K562 (cell line): ENCODE results near the gene MFAP5. TPM values are rescaled to one million over a fixed set of nuclear protein-coding genes. Genes with fewer than 3 reads are reported as not detected.

Experiments used
- ARNT ChIP-seq, 2 experiments: fragments of 450-650 bp; IDR thresholded peaks; 2 replicates each; pipeline ENCODE4 v1.6.1; 2016; ENCODE audit warnings: mild to moderate bottlenecking in 1 of 2
- CC2D1A ChIP-seq: fragments of 450-650 bp; IDR thresholded peaks from 2 replicates; pipeline ENCODE4 v1.6.1; 2017; ENCODE audit warnings: mild to moderate bottlenecking
- DNMT1 ChIP-seq: fragments of 450-650 bp; IDR thresholded peaks from 2 replicates; pipeline ENCODE4 v1.6.1; 2016; ENCODE audit warnings: antibody characterized with exemption, mild to moderate bottlenecking
- FOS ChIP-seq: IDR thresholded peaks from 3 replicates; pipeline ENCODE4 v1.6.1; 2011; ENCODE audit not compliant: insufficient read length; ENCODE audit errors: extremely low read depth
- FOXM1 ChIP-seq, 2 experiments: fragments of 450-650 bp in 1 of 2; sonication (generic) in 1 of 2; formaldehyde crosslinking in 1 of 2; IDR thresholded peaks; 2 replicates each; pipeline versions ENCODE4 v1.6.1 to v1.9.0; 2017 to 2022; ENCODE audit warnings: low read depth in 2 of 2, mild to moderate bottlenecking in 2 of 2, missing genetic modification reagents in 1 of 2, moderate library complexity in 1 of 2
- HOXB6 ChIP-seq: fragments of 250-450 bp; sonication (Bioruptor Pico); IDR thresholded peaks from 2 replicates; pipeline ENCODE4 v1.5.1; 2022; ENCODE audit warnings: mild to moderate bottlenecking, borderline replicate concordance
- KLF6 ChIP-seq: fragments of 250-450 bp; sonication (Bioruptor Pico); IDR thresholded peaks from 2 replicates; pipeline ENCODE4 v1.4.0; 2020; ENCODE audit warnings: mild to moderate bottlenecking, moderate library complexity, borderline replicate concordance
- NUFIP1 ChIP-seq: fragments of 450-650 bp; IDR thresholded peaks from 2 replicates; pipeline ENCODE4 v1.6.1; 2018; ENCODE audit not compliant: partially characterized antibody
- PHTF2 ChIP-seq: fragments of 250-450 bp; sonication (Bioruptor Pico); IDR thresholded peaks from 2 replicates; pipeline ENCODE4 v1.5.0; 2021; ENCODE audit warnings: mild to moderate bottlenecking
- TBL1XR1 ChIP-seq, 2 experiments: IDR thresholded peaks; 2 replicates each; pipeline ENCODE4 v1.6.1; 2012; ENCODE audit warnings: improper control_type of control experiment in 2 of 2, low read length in 2 of 2, mild to moderate bottlenecking in 1 of 2
- ZBTB17 ChIP-seq: fragments of 450-650 bp; formaldehyde crosslinking; IDR thresholded peaks from 2 replicates; pipeline ENCODE4 v1.4.0; 2020; ENCODE audit warnings: mild to moderate bottlenecking
- ZNF134 ChIP-seq: fragments of 250-450 bp; sonication (Bioruptor Pico); conservative IDR thresholded peaks from 2 replicates; pipeline ENCODE4 v1.4.0; 2020
- ZNF23 ChIP-seq: fragments of 250-450 bp; sonication (Bioruptor Pico); IDR thresholded peaks from 2 replicates; pipeline ENCODE4 v1.4.0; 2020; ENCODE audit warnings: mild to moderate bottlenecking
- ZNF445 ChIP-seq: fragments of 250-450 bp; sonication (Bioruptor Pico); IDR thresholded peaks from 2 replicates; pipeline ENCODE4 v1.4.0; 2020; ENCODE audit warnings: low read depth, mild to moderate bottlenecking, moderate library complexity
- ZNF589 ChIP-seq: fragments of 200-800 bp; sonication (Bioruptor generic); IDR thresholded peaks from 2 replicates; pipeline ENCODE4 v1.6.1; 2016; ENCODE audit warnings: low read depth, missing genetic modification characterization, missing compliant biosample characterization
- ZSCAN32 ChIP-seq: fragments of 450-650 bp; formaldehyde crosslinking; IDR thresholded peaks from 2 replicates; pipeline ENCODE4 v1.4.0; 2020; ENCODE audit warnings: mild to moderate bottlenecking, moderate library complexity
- polyA plus RNA-seq, 8 experiments: library from polyadenylated mRNA; depleted of rRNA in 4 of 8; stranded (reverse) in 5 of 8; unstranded in 3 of 8; fragments of >200 nt; fragmentation: Nextera tagmentation in 2 of 8; fragmentation: Illumina TruSeq in 1 of 8; extraction: Ambion mirVana in 2 of 8; extraction: Trizol in 1 of 8; gene quantifications; 2 replicates each; pipeline versions ENCODE4 v1.2.1 to v1.2.3, GENCODE V29; 2011 to 2014; ENCODE audit warnings: inconsistent platforms in 1 of 8, missing spikeins in 1 of 8
- total RNA-seq, 7 experiments: library from RNA; depleted of rRNA in 6 of 7; stranded (reverse); fragments of >200 nt in 6 of 7; fragmentation: Illumina TruSeq in 2 of 7; extraction: Trizol in 2 of 7; gene quantifications; 2 replicates each; pipeline versions ENCODE4 v1.2.1 to v1.2.3, GENCODE V29; 2011 to 2021; ENCODE audit warnings: low replicate concordance in 1 of 7
- TF ChIP-seq, protein P1 (sequence below), 2 experiments: IDR thresholded peaks in 1 of 2; conservative IDR thresholded peaks in 1 of 2; 2 replicates each; pipeline ENCODE4 v1.6.1; 2016; ENCODE audit warnings: low read depth in 2 of 2, mild to moderate bottlenecking in 1 of 2, missing compliant biosample characterization in 1 of 2, missing genetic modification characterization in 1 of 2, moderate library complexity in 1 of 2
- TF ChIP-seq, protein P2 (sequence below), 2 experiments: IDR thresholded peaks; 2 replicates each; pipeline ENCODE4 v1.6.1; 2011; ENCODE audit warnings: borderline replicate concordance in 1 of 2, control low read depth in 1 of 2, low read depth in 1 of 2, low read length in 1 of 2, mild to moderate bottlenecking in 1 of 2, mixed read lengths in 1 of 2, moderate library complexity in 1 of 2; ENCODE audit not compliant: insufficient read depth in 1 of 2, insufficient read length in 1 of 2, poor library complexity in 1 of 2, severe bottlenecking in 1 of 2; ENCODE audit errors: extremely low read depth in 1 of 2
- TF ChIP-seq, protein P3 (sequence below): fragments of 450-650 bp; formaldehyde crosslinking; IDR thresholded peaks from 2 replicates; pipeline ENCODE4 v1.4.0; 2022; ENCODE audit warnings: missing genetic modification characterization
- TF ChIP-seq, protein P4 (sequence below), 2 experiments: fragments of 450-650 bp; IDR thresholded peaks; 2 replicates each; pipeline ENCODE4 v1.6.1; 2016
- TF ChIP-seq, protein P5 (sequence below): sonication (generic); formaldehyde crosslinking; IDR thresholded peaks from 2 replicates; pipeline ENCODE4 v1.8.0; 2022; ENCODE audit warnings: missing genetic modification reagents, mild to moderate bottlenecking, borderline replicate concordance

MFAP5 gene
- total and polyA plus RNA-seq, 9 of the 15 experiments (the other 6 are each of a cell fraction or from before 2014, with no cell fraction given), result not detected

DNA sequence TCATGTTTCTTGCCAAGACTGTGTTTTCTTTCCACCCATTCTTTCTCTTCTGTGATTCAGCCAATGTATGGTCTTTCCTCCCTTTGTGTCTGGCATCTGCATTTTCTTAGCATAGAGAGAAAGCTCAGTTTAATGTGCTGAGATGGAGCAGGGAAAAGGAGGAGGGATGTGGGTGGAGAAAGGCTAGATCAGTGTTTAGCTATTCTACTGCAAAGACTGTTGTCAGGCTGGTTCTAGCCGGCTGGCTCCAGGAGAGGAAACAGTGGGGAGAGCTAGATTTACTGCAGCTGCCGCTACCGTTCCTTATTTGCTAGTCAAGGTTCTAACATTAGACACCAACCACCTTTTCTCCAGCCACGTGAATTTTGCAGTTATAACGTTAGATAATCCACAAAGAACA lies 29.9 kb upstream of the MFAP5 start (continued):
- TF ChIP-seq, protein P1, sequence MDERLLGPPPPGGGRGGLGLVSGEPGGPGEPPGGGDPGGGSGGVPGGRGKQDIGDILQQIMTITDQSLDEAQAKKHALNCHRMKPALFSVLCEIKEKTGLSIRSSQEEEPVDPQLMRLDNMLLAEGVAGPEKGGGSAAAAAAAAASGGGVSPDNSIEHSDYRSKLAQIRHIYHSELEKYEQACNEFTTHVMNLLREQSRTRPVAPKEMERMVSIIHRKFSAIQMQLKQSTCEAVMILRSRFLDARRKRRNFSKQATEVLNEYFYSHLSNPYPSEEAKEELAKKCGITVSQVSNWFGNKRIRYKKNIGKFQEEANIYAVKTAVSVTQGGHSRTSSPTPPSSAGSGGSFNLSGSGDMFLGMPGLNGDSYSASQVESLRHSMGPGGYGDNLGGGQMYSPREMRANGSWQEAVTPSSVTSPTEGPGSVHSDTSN (CRISPR knock-in tag; IDR thresholded peaks at IDR 0.05; ENCODE audit: low read depth), result no peak
- TF ChIP-seq, protein P1 (tag; conservative IDR thresholded peaks at IDR 0.05; ENCODE audit: low read depth), result 0 out of 2 replicates have a peak, but pooled peaks have one; percentile 26
- TF ChIP-seq NUFIP1 (no peak), ZNF23 (CRISPR knock-in tag) (no peak), HOXB6 (CRISPR knock-in tag) (no peak), DNMT1 (no peak), ZBTB17 (CRISPR knock-in tag) (peak; percentile 58; the same call in 1 of the 2 replicates), ZNF134 (no peak), TBL1XR1 (IDR thresholded peaks at IDR 0.05; ENCODE audit: low read length in 2 of 2) (no peak), CC2D1A (no peak), KLF6 (no peak), FOXM1 (IDR thresholded peaks at IDR 0.05; ENCODE audit: low read depth) (no peak), FOXM1 (CRISPR knock-in tag; IDR thresholded peaks at IDR 0.05; ENCODE audit: low read depth) (no peak), PHTF2 (no peak), ARNT (IDR thresholded peaks at IDR 0.05) (no peak), ZNF589 (CRISPR knock-in tag) (no peak), ZSCAN32 (no peak), ZNF445 (CRISPR knock-in tag) (no peak), FOS (no peak)
- TF ChIP-seq, protein P2, sequence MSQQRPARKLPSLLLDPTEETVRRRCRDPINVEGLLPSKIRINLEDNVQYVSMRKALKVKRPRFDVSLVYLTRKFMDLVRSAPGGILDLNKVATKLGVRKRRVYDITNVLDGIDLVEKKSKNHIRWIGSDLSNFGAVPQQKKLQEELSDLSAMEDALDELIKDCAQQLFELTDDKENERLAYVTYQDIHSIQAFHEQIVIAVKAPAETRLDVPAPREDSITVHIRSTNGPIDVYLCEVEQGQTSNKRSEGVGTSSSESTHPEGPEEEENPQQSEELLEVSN (IDR thresholded peaks at IDR 0.05; ENCODE audit: borderline replicate concordance in 1 of 2, extremely low read depth in 1 of 2, insufficient read depth in 1 of 2, insufficient read length in 1 of 2, low read depth in 1 of 2, low read length in 1 of 2, poor library complexity in 1 of 2, severe bottlenecking in 1 of 2), result no peak
- TF ChIP-seq, protein P3, sequence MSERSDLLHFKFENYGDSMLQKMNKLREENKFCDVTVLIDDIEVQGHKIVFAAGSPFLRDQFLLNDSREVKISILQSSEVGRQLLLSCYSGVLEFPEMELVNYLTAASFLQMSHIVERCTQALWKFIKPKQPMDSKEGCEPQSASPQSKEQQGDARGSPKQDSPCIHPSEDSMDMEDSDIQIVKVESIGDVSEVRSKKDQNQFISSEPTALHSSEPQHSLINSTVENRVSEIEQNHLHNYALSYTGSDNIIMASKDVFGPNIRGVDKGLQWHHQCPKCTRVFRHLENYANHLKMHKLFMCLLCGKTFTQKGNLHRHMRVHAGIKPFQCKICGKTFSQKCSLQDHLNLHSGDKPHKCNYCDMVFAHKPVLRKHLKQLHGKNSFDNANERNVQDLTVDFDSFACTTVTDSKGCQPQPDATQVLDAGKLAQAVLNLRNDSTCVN (CRISPR knock-in tag), result no peak
- TF ChIP-seq, protein P4, sequence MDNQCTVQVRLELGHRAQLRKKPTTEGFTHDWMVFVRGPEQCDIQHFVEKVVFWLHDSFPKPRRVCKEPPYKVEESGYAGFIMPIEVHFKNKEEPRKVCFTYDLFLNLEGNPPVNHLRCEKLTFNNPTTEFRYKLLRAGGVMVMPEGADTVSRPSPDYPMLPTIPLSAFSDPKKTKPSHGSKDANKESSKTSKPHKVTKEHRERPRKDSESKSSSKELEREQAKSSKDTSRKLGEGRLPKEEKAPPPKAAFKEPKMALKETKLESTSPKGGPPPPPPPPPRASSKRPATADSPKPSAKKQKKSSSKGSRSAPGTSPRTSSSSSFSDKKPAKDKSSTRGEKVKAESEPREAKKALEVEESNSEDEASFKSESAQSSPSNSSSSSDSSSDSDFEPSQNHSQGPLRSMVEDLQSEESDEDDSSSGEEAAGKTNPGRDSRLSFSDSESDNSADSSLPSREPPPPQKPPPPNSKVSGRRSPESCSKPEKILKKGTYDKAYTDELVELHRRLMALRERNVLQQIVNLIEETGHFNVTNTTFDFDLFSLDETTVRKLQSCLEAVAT (IDR thresholded peaks at IDR 0.05), result peak in 1 of 2 experiments; percentile 37; a peak in 1 of 4 replicates
- TF ChIP-seq, protein P5, sequence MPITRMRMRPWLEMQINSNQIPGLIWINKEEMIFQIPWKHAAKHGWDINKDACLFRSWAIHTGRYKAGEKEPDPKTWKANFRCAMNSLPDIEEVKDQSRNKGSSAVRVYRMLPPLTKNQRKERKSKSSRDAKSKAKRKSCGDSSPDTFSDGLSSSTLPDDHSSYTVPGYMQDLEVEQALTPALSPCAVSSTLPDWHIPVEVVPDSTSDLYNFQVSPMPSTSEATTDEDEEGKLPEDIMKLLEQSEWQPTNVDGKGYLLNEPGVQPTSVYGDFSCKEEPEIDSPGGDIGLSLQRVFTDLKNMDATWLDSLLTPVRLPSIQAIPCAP, result no peak
